IMR-90 (cell line): ENCODE measurements around the gene COL18A1. TPM values are rescaled to one million over a fixed set of nuclear protein-coding genes. Genes with fewer than 3 reads are reported as not detected.
A peak's percentile ranks its signal among the peaks of the same experiment; 100 is the strongest.

Experiments used
- ATAC-seq: fragments of 200-7000 bp; cut with Tn5 transposase; 2 replicates; pipeline ENCODE4 v1.9.1; 2020; ENCODE audit warnings: low read depth, mild to moderate bottlenecking, moderate library complexity
- BruUV-seq: library from RNA; stranded (reverse); fragments of 400-500 nt; replicated peaks from 2 replicates; lab custom pipeline; 2021; lab: Mats Ljungman, UMichigan
- CTCF ChIA-PET: fragments of 300-600 bp; formaldehyde crosslinking; extraction: SDS; loops from one replicate; lab custom pipeline; 2021; ENCODE audit warnings: antibody characterized with exemption; lab: Yijun Ruan, JAX
- POLR2A ChIA-PET: fragments of 300-600 bp; sonication (Branson Sonifier 250); formaldehyde crosslinking; loops from one replicate; lab custom pipeline; 2022; ENCODE audit warnings: antibody characterized with exemption; ENCODE audit not compliant: unreplicated experiment; lab: Charles Lee
- DNase-seq: peaks from one replicate; pipeline ENCODE4 v3.0.0; 2013
- H2AFZ ChIP-seq: replicated peaks from 2 replicates; pipeline ENCODE3; 2013; ENCODE audit warnings: low read length, mild to moderate bottlenecking; ENCODE audit not compliant: poor library complexity
- H2AK5ac ChIP-seq: 2 replicates; pipeline ENCODE4 v1.6.1; 2013; ENCODE audit warnings: low read depth, low read length, inconsistent platforms
- H2AK9ac ChIP-seq: replicated peaks from 2 replicates; pipeline ENCODE3; 2013; ENCODE audit warnings: mild to moderate bottlenecking, low read depth, low read length, moderate library complexity; ENCODE audit not compliant: poor library complexity
- H2BK120ac ChIP-seq: 2 replicates; pipeline ENCODE4 v1.6.1; 2013; ENCODE audit warnings: low read depth, low read length, inconsistent platforms
- H2BK15ac ChIP-seq: 3 replicates; pipeline ENCODE4 v1.6.1; 2013; ENCODE audit warnings: low read depth, low read length, inconsistent platforms
- H2BK20ac ChIP-seq: 2 replicates; pipeline ENCODE4 v1.6.1; 2013; ENCODE audit warnings: low read depth, mild to moderate bottlenecking, inconsistent platforms, low read length, moderate library complexity
- H2BK5ac ChIP-seq: 2 replicates; pipeline ENCODE4 v1.6.1; 2013; ENCODE audit warnings: mild to moderate bottlenecking, low read depth, low read length, inconsistent platforms; ENCODE audit not compliant: poor library complexity, severe bottlenecking
- H3K14ac ChIP-seq: replicated peaks from 2 replicates; pipeline ENCODE4 v1.6.1; 2013; ENCODE audit warnings: low read depth, low read length, inconsistent platforms
- H3K18ac ChIP-seq: 2 replicates; pipeline ENCODE4 v1.6.1; 2013; ENCODE audit warnings: low read depth, low read length, control low read depth
- H3K23ac ChIP-seq: 2 replicates; pipeline ENCODE4 v1.6.1; 2013; ENCODE audit warnings: low read depth, low read length, inconsistent platforms
- H3K27ac ChIP-seq: 2 replicates; pipeline ENCODE4 v1.5.1; 2013; ENCODE audit warnings: mild to moderate bottlenecking, control low read depth, low read length; ENCODE audit not compliant: insufficient read depth
- H3K27me3 ChIP-seq: 2 replicates; pipeline ENCODE4 v1.6.1; 2013; ENCODE audit warnings: low read length; ENCODE audit not compliant: control insufficient read depth, insufficient read depth
- H3K36me3 ChIP-seq: 2 replicates; pipeline ENCODE4 v1.6.1; 2013; ENCODE audit warnings: low read length, mixed read lengths; ENCODE audit not compliant: control insufficient read depth, insufficient read depth
- H3K4ac ChIP-seq: 2 replicates; pipeline ENCODE4 v1.6.1; 2013; ENCODE audit warnings: low read depth, low read length, inconsistent platforms
- H3K4me1 ChIP-seq: 2 replicates; pipeline ENCODE4 v1.6.1; 2013; ENCODE audit warnings: low read length, mixed read lengths; ENCODE audit not compliant: control insufficient read depth, insufficient read depth
- H3K4me2 ChIP-seq: 2 replicates; pipeline ENCODE4 v1.6.1; 2013; ENCODE audit warnings: low read depth, mild to moderate bottlenecking, control low read depth, low read length, moderate library complexity
- H3K4me3 ChIP-seq: 2 replicates; pipeline ENCODE4 v1.5.1; 2013; ENCODE audit warnings: low read depth, mild to moderate bottlenecking, control low read depth, low read length, moderate library complexity; ENCODE audit not compliant: insufficient read depth
- H3K56ac ChIP-seq: 2 replicates; pipeline ENCODE4 v1.6.1; 2013; ENCODE audit warnings: low read length, inconsistent platforms; ENCODE audit not compliant: insufficient read depth; ENCODE audit errors: extremely low read depth
- H3K79me1 ChIP-seq, 2 experiments: 2 replicates each; pipeline ENCODE4 v1.6.1; 2013; ENCODE audit warnings: low read length in 2 of 2, inconsistent platforms in 1 of 2, low read depth in 1 of 2
- H3K9ac ChIP-seq: 2 replicates; pipeline ENCODE4 v1.6.1; 2013; ENCODE audit warnings: low read depth, low read length, control low read depth
- H3K9me1 ChIP-seq: 2 replicates; pipeline ENCODE4 v1.6.1; 2013; ENCODE audit warnings: low read length, inconsistent platforms; ENCODE audit not compliant: insufficient read depth
- H3K9me3 ChIP-seq: 2 replicates; pipeline ENCODE4 v1.6.1; 2013; ENCODE audit warnings: low read length; ENCODE audit not compliant: control insufficient read depth, insufficient read depth
- H4K20me1 ChIP-seq: 2 replicates; pipeline ENCODE4 v1.6.1; 2013; ENCODE audit warnings: low read length, inconsistent platforms; ENCODE audit not compliant: insufficient read depth
- H4K5ac ChIP-seq: 2 replicates; pipeline ENCODE4 v1.6.1; 2013; ENCODE audit warnings: mild to moderate bottlenecking, low read depth, low read length, control low read depth
- H4K8ac ChIP-seq, 2 experiments: 2 replicates each; pipeline ENCODE4 v1.6.1; 2013; ENCODE audit warnings: low read depth in 2 of 2, low read length in 2 of 2, control low read depth in 1 of 2, inconsistent platforms in 1 of 2
- H4K91ac ChIP-seq: 2 replicates; pipeline ENCODE4 v1.6.1; 2013; ENCODE audit warnings: low read depth, low read length, inconsistent platforms; ENCODE audit not compliant: insufficient read depth
- BHLHE40 ChIP-seq: fragments of 150-350 bp; IDR thresholded peaks from 2 replicates; pipeline ENCODE4 v1.6.1; 2016; ENCODE audit warnings: mild to moderate bottlenecking, low read depth, low read length
- CHD1 ChIP-seq: IDR thresholded peaks from 2 replicates; pipeline ENCODE4 v1.6.1; 2012; ENCODE audit warnings: low read depth, low read length, improper control_type of control experiment
- ELK1 ChIP-seq: fragments of 150-350 bp; IDR thresholded peaks from 2 replicates; pipeline ENCODE4 v1.6.1; 2016; ENCODE audit warnings: low read depth, mild to moderate bottlenecking, low read length, moderate library complexity, borderline replicate concordance
- FOS ChIP-seq: fragments of 150-350 bp; IDR thresholded peaks from 2 replicates; pipeline ENCODE4 v1.6.1; 2016; ENCODE audit warnings: low read depth, low read length
- MXI1 ChIP-seq: IDR thresholded peaks from 2 replicates; pipeline ENCODE4 v1.6.1; 2012; ENCODE audit warnings: low read depth, mild to moderate bottlenecking, low read length, moderate library complexity, borderline replicate concordance
- POLR2A ChIP-seq: IDR thresholded peaks from 2 replicates; pipeline ENCODE4 v1.6.1; 2012; ENCODE audit warnings: mild to moderate bottlenecking, low read depth, low read length
- USF2 ChIP-seq: fragments of 150-350 bp; IDR thresholded peaks from 2 replicates; pipeline ENCODE4 v1.6.1; 2017; ENCODE audit warnings: mild to moderate bottlenecking, antibody characterized with exemption, low read length, low read depth
- WGBS, 2 experiments: methylation state at CpG; one replicate each; pipeline versions ENCODE4 v1.1.5 to v1.1.7; 2013; ENCODE audit warnings: missing lambda C conversion rate in 2 of 2; ENCODE audit not compliant: insufficient read length in 1 of 2; ENCODE audit errors: extremely low coverage in 2 of 2; 5-methylcytosine and 5-hydroxymethylcytosine counted together
- dilution Hi-C: fragments of 300-500 bp; cut with HindIII; formaldehyde crosslinking; loops from one replicate; pipeline ENCODE4 v1.14.3; 2018; ENCODE audit warnings: low sequenced_read_pairs; ENCODE audit not compliant: unreplicated experiment
- in situ Hi-C: fragments of 300-500 bp; cut with MboI; formaldehyde crosslinking; loops from 3 replicates; pipeline ENCODE4 v1.14.3; 2019; ENCODE audit warnings: low sequenced_read_pairs, inconsistent platforms, mixed read lengths
- intact Hi-C: fragments of 100-400 bp; cut with micrococcal nuclease; formaldehyde crosslinking; loops from 2 replicates; pipeline ENCODE4 v1.10.0; 2022
- polyA plus RNA-seq, 3 experiments: library from polyadenylated mRNA; depleted of rRNA; stranded (reverse); fragments of >200 nt; gene quantifications; 2 replicates each; pipeline ENCODE4 v1.2.3, GENCODE V29; 2012; ENCODE audit warnings: low replicate concordance in 1 of 3
- total RNA-seq: library from RNA; depleted of rRNA; stranded (reverse); fragments of >200 nt; gene quantifications from 2 replicates; pipeline ENCODE4 v1.2.3, GENCODE V29; 2012

The COL18A1 gene
- total and polyA plus RNA-seq, 2 of the 4 experiments (the other 2 are of a cell fraction): 4.3 to 46.7 TPM

GRCh38 chr21:45532826-45533360, 127.9 kb downstream of the COL18A1 start:
- H2AFZ ChIP-seq: no peak overlapping the region
- H4K8ac ChIP-seq: no peak overlapping the region
- no peak overlapping the region for H2BK5ac ChIP-seq
- H3K56ac ChIP-seq: no peak overlapping the region
- H3K9me1 ChIP-seq: peaks cover 14% of the 10 kb centered on the region
- H3K9ac ChIP-seq: no peak overlapping the region
- no CpG with 5 or more reads among the region's 7 CpGs for WGBS, 2 experiments
- no peak overlapping the region for H3K4ac ChIP-seq
- in situ Hi-C loops: no loop called here
- dilution Hi-C loops: no loop called here
- ATAC-seq (no peak), DNase-seq (no peak)
- peaks cover 8 to 13% of the 10 kb centered on the region in 2 experiments; a peak in 2 of 4 replicates for H3K79me1 ChIP-seq
- no peak overlapping the region for H2BK120ac ChIP-seq
- H3K27me3 ChIP-seq: no peaks in the 10 kb centered on the region
- H3K4me3 ChIP-seq: no peak overlapping the region
- H3K36me3 ChIP-seq: peaks cover 20% of the 10 kb centered on the region
- H3K14ac ChIP-seq: no peak overlapping the region
- H4K91ac ChIP-seq: no peak overlapping the region
- H3K18ac ChIP-seq: no peak overlapping the region
- no peak overlapping the region for H3K27ac ChIP-seq
- no peak overlapping the region for H3K23ac ChIP-seq
- H4K5ac ChIP-seq: no peak overlapping the region
- H4K20me1 ChIP-seq: peaks cover 10% of the 10 kb centered on the region; the same call in 1 of the 2 replicates
- peak overlapping the region; percentile 31 for H2AK9ac ChIP-seq
- no peak overlapping the region for H2BK20ac ChIP-seq
- TF ChIP-seq BHLHE40 (no peak), ELK1 (no peak), USF2 (no peak), POLR2A (no peak), CHD1 (no peak), MXI1 (no peak), FOS (no peak)
- H3K9me3 ChIP-seq: no peaks in the 10 kb centered on the region
- intact Hi-C loops: no loop called here
- ChIA-PET POLR2A (no interaction called here), CTCF (interaction anchor here (0.7 kb wide), 1 partner anchor 412 kb away, joined by 3 read pairs; no protein-coding TSS in a partner anchor)
- peaks cover 4% of the 10 kb centered on the region for H3K4me1 ChIP-seq
- no peak overlapping the region for H2AK5ac ChIP-seq
- no peak overlapping the region for H3K4me2 ChIP-seq
- no TSS peak for BruUV-seq
- H2BK15ac ChIP-seq: no peak overlapping the region
